ENCODE data around the gene SZT2. TPM values are rescaled to one million over a fixed set of nuclear protein-coding genes. Genes with fewer than 3 reads are reported as not detected.

SZT2 gene
- total and polyA plus RNA-seq, 2 of the 13 experiments (the other 11 are each of a cell fraction or from before 2014, with no cell fraction given): 8.0 to 8.8 TPM

- no peak for TF ChIP-seq HNF4G (IDR thresholded peaks at IDR 0.05; ENCODE audit: borderline replicate concordance, low read depth, low read length)
- TF ChIP-seq HNF4G (CRISPR knock-in tag; IDR thresholded peaks at IDR 0.05; ENCODE audit: borderline replicate concordance, low read depth): no peak
- TF ChIP-seq THAP11 (CRISPR knock-in tag; IDR thresholded peaks at IDR 0.05): no peak
- TF ChIP-seq IKZF4 (CRISPR knock-in tag; IDR thresholded peaks at IDR 0.05; ENCODE audit: borderline replicate concordance, low read depth, not compliant biosample characterization): no peak
- no peak for TF ChIP-seq ZNF563 (CRISPR knock-in tag; IDR thresholded peaks at IDR 0.05)
- no peak for TF ChIP-seq ZNF784 (CRISPR knock-in tag; IDR thresholded peaks at IDR 0.05; ENCODE audit: borderline replicate concordance)
Measured at GRCh38 chr1:43392702-43393101, 3.0 kb downstream of the SZT2 start (continued).

- Histone ChIP-seq H4K20me1 (ENCODE audit: insufficient read depth, low read length) (no peaks in the 10 kb centered on the region), H3K4me2 (ENCODE audit: low read depth, low read length) (no peak overlapping the region), H3K4me1 (ENCODE audit: insufficient read depth, low read length) (peaks cover 9% of the 10 kb centered on the region), H3K27me3 (ENCODE audit: control insufficient read depth in 1 of 2, insufficient read depth in 2 of 2, low read length in 2 of 2) (no peaks in the 10 kb centered on the region), H3K9ac (ENCODE audit: insufficient read depth, low read depth, low read length) (no peak overlapping the region), H3K4me3 (replicated peaks in 1 of 3; ENCODE audit: insufficient read depth in 1 of 3, low read depth in 2 of 3, low read length in 3 of 3) (no peak overlapping the region), H2AFZ (ENCODE audit: low read length) (no peak overlapping the region), H3K9me3 (ENCODE audit: low read length) (no peaks in the 10 kb centered on the region), H3K36me3 (replicated peaks in 1 of 2; ENCODE audit: control insufficient read depth in 1 of 2, insufficient read depth in 2 of 2, low read length in 2 of 2) (no peaks in the 10 kb centered on the region), H3K27ac (ENCODE audit: extremely low read length, insufficient read depth, low read length) (no peak overlapping the region), H3K79me2 (ENCODE audit: insufficient read depth, low read length) (peaks cover 3% of the 10 kb centered on the region)
- intact Hi-C loops (cut with micrococcal nuclease; ENCODE audit: unreplicated experiment) (no loop called here), in situ Hi-C loops (cut with HindIII; ENCODE audit: extremely low pct_ligation_motif_present, low pct_unique_long_range_greater_than_20kb) (no loop called here)
- no peak for DNase-seq (ENCODE audit: low spot score)
- TF ChIP-seq ZNF720 (CRISPR knock-in tag; IDR thresholded peaks at IDR 0.05) (no peak), ZMYM3 (CRISPR knock-in tag; IDR thresholded peaks at IDR 0.05) (no peak)
- FAIRE-seq: no peak
- ChIA-PET CTCF (ENCODE audit: low intra/inter-chr PET ratio, low total read pairs) (no interaction called here), POLR2A (no interaction called here)
- no peak for ATAC-seq
- no TSS peak for BruUV-seq (replicated peaks)
- WGBS (ENCODE audit: low lambda C conversion rate): 95% methylated on average over 4 of the region's 4 CpGs
Measured at GRCh38 chr1:43395523-43395922, 5.8 kb downstream of the SZT2 start.
